ENCODE data around the gene MYCBPAP. TPM values are rescaled to one million over a fixed set of nuclear protein-coding genes. Genes with fewer than 3 reads are reported as not detected.

The MYCBPAP gene
- total RNA-seq, 1 donor from 2014 or later, result 0.72 TPM

DNA sequence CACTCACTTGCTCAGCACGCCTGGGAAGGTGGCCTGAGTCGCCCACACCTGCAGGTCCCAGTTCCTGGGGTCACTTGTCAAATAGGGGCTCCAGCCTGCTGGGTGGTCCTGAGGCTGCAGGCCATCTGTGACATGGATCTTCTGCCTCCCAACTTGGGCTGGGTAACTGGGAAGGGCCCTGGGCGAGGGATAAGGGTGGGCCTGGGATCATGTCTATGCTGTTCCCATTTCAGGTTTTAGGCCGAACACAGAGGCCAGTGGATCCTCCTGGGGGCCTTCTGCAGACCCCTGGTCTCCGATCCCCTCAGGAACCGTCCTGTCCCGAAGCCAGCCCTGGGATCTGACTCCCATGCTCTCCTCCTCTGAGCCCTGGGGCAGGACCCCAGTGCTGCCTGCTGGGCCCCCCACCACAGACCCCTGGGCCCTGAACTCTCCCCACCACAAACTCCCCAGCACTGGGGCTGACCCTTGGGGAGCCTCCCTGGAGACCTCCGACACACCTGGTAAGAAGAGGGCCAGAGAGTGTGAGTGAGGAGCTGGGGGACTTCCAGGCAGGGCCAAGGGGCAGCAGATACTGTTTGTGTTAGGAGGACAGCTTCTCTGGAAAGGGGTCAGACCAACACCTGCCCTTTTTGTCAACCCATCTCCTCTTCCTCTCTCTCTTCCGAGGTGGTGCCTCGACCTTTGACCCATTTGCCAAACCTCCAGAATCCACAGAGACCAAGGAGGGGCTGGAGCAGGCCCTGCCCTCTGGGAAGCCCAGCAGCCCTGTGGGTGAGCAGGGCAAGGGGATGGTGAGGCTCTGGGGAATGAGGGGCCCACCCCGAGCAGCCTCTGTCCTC is 32.5 kb downstream of the MYCBPAP start:
- H3K27ac Mint-ChIP-seq (ENCODE audit: unreplicated experiment), result no peak overlapping the region
- H3K9me3 Mint-ChIP-seq (ENCODE audit: unreplicated experiment), result no peaks in the 10 kb centered on the region
- TF ChIP-seq, protein P1, sequence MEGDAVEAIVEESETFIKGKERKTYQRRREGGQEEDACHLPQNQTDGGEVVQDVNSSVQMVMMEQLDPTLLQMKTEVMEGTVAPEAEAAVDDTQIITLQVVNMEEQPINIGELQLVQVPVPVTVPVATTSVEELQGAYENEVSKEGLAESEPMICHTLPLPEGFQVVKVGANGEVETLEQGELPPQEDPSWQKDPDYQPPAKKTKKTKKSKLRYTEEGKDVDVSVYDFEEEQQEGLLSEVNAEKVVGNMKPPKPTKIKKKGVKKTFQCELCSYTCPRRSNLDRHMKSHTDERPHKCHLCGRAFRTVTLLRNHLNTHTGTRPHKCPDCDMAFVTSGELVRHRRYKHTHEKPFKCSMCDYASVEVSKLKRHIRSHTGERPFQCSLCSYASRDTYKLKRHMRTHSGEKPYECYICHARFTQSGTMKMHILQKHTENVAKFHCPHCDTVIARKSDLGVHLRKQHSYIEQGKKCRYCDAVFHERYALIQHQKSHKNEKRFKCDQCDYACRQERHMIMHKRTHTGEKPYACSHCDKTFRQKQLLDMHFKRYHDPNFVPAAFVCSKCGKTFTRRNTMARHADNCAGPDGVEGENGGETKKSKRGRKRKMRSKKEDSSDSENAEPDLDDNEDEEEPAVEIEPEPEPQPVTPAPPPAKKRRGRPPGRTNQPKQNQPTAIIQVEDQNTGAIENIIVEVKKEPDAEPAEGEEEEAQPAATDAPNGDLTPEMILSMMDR (IDR thresholded peaks at IDR 0.05; ENCODE audit: unreplicated experiment), result no peak
- H3K27me3 Mint-ChIP-seq (ENCODE audit: unreplicated experiment), result peaks cover 8% of the 10 kb centered on the region
- no peak overlapping the region for H3K4me3 Mint-ChIP-seq (ENCODE audit: unreplicated experiment)
- peaks cover 7% of the 10 kb centered on the region for H3K4me1 Mint-ChIP-seq (ENCODE audit: unreplicated experiment)
- no peak for DNase-seq (ENCODE audit: low spot score)
- no peaks in the 10 kb centered on the region for H3K36me3 Mint-ChIP-seq (ENCODE audit: low read depth, unreplicated experiment)

DNA sequence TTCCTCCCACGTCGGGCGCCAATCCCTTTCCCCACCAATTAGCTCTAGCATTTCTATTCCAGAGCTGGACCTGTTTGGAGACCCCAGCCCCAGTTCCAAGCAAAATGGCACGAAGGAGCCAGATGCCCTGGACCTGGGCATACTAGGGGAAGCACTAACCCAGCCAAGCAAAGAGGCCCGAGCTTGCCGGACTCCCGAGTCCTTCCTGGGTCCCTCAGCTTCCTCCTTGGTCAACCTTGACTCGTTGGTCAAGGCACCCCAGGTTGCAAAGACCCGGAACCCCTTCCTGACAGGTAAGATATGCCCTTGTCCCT is 33.1 kb downstream of the MYCBPAP start:
- TF ChIP-seq, protein P1 (IDR thresholded peaks at IDR 0.05; ENCODE audit: unreplicated experiment), result no peak
- no peak overlapping the region for H3K27ac Mint-ChIP-seq (ENCODE audit: unreplicated experiment)
- H3K4me1 Mint-ChIP-seq (ENCODE audit: unreplicated experiment), result peaks cover 7% of the 10 kb centered on the region
- no peaks in the 10 kb centered on the region for H3K36me3 Mint-ChIP-seq (ENCODE audit: low read depth, unreplicated experiment)
- peaks cover 11% of the 10 kb centered on the region for H3K27me3 Mint-ChIP-seq (ENCODE audit: unreplicated experiment)
- no peaks in the 10 kb centered on the region for H3K9me3 Mint-ChIP-seq (ENCODE audit: unreplicated experiment)
- peak overlapping the region; percentile 78 for H3K4me3 Mint-ChIP-seq (ENCODE audit: unreplicated experiment)
- DNase-seq (ENCODE audit: low spot score), result no peak

DNA sequence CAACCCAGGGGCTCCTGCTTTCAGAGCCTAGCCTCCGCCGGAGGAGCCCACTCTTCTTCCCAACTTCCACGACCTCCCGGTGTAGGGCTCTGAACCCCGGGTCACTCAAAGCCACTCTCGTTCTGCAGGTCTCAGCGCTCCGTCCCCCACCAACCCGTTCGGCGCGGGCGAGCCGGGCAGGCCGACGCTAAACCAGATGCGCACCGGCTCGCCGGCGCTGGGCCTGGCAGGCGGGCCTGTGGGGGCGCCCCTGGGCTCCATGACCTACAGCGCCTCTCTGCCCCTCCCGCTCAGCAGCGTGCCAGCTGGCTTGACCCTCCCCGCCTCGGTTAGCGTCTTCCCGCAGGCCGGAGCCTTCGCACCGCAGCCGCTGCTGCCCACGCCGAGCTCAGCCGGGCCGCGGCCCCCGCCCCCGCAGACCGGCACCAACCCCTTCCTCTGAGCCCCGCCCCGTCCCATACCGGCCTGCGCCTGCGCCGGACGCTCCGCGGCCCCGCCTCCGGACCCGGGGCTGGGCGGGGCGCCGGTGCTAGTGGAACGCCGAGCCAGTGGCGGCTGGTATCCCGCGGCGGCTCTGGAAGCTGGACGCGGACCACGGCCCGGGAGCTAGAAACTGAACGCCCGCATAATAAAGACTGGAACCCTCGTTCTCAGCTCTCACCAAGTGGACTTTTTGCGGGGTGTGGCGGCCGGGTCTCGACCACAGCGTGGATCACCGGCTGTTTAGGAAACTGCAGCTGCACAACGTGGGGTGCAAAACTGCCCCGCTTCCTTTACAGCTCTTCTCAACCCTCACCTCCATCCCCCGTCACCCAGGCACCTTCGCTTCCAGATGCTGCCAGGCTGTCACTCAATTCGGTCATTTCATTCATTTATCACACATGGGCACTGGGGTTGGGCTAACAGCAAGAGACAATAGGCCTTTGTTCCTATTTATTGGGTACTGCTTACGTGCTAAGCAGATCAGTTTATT is 33.8 kb downstream of the MYCBPAP start:
- H3K4me1 Mint-ChIP-seq (ENCODE audit: unreplicated experiment), result peaks cover 7% of the 10 kb centered on the region
- peak; percentile 90 for DNase-seq (ENCODE audit: low spot score)
- H3K27me3 Mint-ChIP-seq (ENCODE audit: unreplicated experiment), result peaks cover 11% of the 10 kb centered on the region
- H3K4me3 Mint-ChIP-seq (ENCODE audit: unreplicated experiment), result peak overlapping the region; percentile 84
- TF ChIP-seq, protein P1 (IDR thresholded peaks at IDR 0.05; ENCODE audit: unreplicated experiment), result no peak
- no peaks in the 10 kb centered on the region for H3K36me3 Mint-ChIP-seq (ENCODE audit: low read depth, unreplicated experiment)
- H3K27ac Mint-ChIP-seq (ENCODE audit: unreplicated experiment), result no peak overlapping the region
- H3K9me3 Mint-ChIP-seq (ENCODE audit: unreplicated experiment), result no peaks in the 10 kb centered on the region

DNA sequence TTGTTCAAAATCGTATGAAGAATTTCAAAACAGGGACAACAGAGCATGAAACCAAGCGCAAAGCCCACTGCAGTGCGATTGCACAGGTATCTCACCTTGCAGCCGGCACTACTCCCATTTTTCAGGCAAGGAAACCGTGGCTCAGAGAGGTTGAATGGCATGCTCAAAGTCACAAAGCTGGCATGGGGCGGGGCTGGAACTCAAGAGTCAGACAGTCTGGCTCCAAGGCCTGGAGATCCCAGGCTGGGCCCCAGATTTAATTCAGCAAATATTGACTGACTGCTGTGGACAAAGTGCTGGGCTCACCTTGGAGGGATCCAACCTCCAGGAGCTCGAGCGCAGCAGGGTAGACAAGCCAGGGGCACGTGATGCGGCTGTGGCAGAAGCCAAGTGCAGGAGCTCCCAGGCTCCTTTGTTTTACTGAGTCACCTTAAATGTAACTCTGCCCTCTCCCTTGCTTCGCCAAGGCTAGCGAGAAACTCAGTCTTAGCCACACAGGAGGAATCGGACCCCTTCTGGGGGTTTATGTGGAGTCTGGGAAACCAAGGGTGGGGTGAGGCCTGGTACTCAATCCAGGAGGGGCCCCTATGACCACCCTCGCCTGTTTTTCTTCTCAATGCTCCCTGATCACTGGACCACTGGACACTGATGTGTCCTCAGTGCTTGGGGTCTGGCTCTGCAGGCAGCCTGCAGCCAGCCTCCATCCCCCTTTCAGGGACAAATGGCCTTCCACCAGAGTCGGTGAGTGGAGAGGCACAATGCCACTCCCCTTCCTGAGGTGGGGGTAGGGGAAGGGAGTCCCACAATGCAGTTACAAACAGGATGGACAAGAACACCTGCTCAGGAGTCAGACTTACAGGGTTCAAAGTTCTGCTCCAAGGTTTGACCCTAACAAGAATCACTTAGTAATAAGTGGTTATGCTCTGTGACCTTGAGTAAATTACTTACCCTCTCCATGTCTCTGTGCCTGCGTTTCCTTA is 34.8 kb downstream of the MYCBPAP start:
- TF ChIP-seq, protein P1 (IDR thresholded peaks at IDR 0.05; ENCODE audit: unreplicated experiment), result no peak
- Mint-ChIP-seq H3K27me3 (ENCODE audit: unreplicated experiment) (peaks cover 11% of the 10 kb centered on the region), H3K9me3 (ENCODE audit: unreplicated experiment) (no peaks in the 10 kb centered on the region), H3K36me3 (ENCODE audit: low read depth, unreplicated experiment) (no peaks in the 10 kb centered on the region), H3K4me1 (ENCODE audit: unreplicated experiment) (peaks cover 10% of the 10 kb centered on the region), H3K4me3 (ENCODE audit: unreplicated experiment) (peak overlapping the region; percentile 84), H3K27ac (ENCODE audit: unreplicated experiment) (no peak overlapping the region)
- no peak for DNase-seq (ENCODE audit: low spot score)

All from endothelial cell (in vitro differentiated cells).